ENCODE data around the gene ZAP70. TPM values are rescaled to one million over a fixed set of nuclear protein-coding genes. Genes with fewer than 3 reads are reported as not detected.
A peak's percentile ranks its signal among the peaks of the same experiment; 100 is the strongest.

The ZAP70 gene
- polyA plus RNA-seq, 2 of the 4 experiments (the other 2 are of a cell fraction) = 0.10 TPM; not detected in 1

DNA sequence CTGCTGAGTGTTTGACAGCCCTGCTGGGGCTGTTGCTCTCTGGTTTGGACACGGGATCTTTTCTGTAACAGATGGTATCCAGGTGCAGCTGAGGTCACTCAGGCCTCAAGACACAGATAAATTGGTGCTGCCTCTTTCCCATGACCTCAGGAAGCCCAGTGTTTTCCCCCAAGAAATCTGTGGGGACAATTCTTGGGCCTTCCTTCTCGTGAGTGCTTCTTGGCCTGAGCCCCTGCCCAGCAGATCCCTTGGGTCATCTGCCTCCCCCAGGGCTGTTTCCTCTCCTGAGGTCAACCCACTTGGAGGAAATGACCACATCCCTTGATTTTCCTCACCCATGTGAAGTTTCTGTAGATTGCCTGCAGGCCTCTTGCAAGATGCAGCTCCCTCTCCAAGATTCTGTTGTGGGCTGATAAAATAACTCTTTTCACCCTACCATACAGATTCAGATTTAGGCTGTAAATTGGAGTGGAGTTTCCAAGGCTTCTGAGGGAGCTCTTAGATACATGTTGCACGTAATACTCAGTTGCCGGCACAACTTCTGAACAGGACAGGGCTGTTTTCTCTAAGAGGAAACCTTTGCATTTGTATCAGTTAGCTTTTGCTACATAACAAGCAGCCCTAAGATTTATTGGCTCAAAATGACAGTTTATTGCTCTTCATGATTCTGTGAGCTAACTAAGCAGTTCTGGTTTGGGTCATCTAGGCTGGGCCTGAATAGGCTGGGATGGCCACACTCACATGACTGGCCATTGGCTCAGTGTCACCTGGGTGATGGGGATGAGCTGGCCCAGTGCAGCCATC lies 13.1 kb downstream of the ZAP70 start:
- peaks cover 3% of the 10 kb centered on the region; the same call in 1 of the 3 replicates for H3K4me1 ChIP-seq
- H3K4me2 ChIP-seq = no peak overlapping the region
- H3K27ac ChIP-seq = no peak overlapping the region
- ATAC-seq = no peak
- ChIA-PET POLR2A (no interaction called here), CTCF (interaction anchor here (1.5 to 4.2 kb wide), 2 partner anchors 14 to 17 kb away, joined by 3 to 26 read pairs; no protein-coding TSS in a partner anchor)
- no peak for FAIRE-seq
- H3K9me3 ChIP-seq = peaks cover 5% of the 10 kb centered on the region; the same call in 2 of the 3 replicates
- DNase-seq (ENCODE audit: low read depth in 1 of 2, low spot score in 1 of 2) = no peak
- WGBS (ENCODE audit: missing lambda C conversion rate) = 39% methylated on average over 4 of the region's 4 CpGs
- no peak overlapping the region for H3K4me3 ChIP-seq
- TF ChIP-seq PHF8 (IDR thresholded peaks at IDR 0.05; ENCODE audit: borderline replicate concordance, low read depth) (no peak), CBX8 (IDR thresholded peaks at IDR 0.05) (no peak)

DNA sequence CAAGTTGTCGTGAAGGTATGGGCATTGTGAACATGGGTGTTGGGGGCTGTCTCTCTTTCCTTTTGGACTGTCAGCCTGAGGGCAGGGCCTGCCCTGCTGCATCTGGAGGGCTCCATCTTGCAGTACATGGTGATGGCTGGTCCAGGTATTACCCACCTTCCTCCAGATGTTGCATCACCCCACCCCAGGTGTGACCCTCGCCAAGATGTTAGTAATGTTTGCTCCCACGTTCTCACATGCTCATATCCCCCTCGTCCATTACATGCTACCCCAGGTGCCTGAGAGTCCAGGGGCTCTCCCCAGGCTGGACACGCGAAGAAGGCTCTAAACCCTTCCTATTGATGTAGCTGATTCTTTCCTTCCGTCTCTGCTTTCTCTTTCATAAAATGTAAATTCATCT lies 13.9 kb downstream of the ZAP70 start:
- ATAC-seq (no peak), DNase-seq (ENCODE audit: low read depth in 1 of 2, low spot score in 1 of 2) (no peak), FAIRE-seq (no peak)
- no peak for TF ChIP-seq EHMT2 (IDR thresholded peaks at IDR 0.05; ENCODE audit: low read depth)
- no peak for TF ChIP-seq CHD2 (IDR thresholded peaks at IDR 0.05; ENCODE audit: low read length, partially characterized antibody)
- TF ChIP-seq SMC3 (IDR thresholded peaks at IDR 0.05) = no peak
- no peak for TF ChIP-seq MYC (IDR thresholded peaks at IDR 0.05; ENCODE audit: borderline replicate concordance, low read length)
- no peak for TF ChIP-seq RAD21 (conservative IDR thresholded peaks at IDR 0.05 in 1 of 2, IDR thresholded peaks at IDR 0.05 in 1 of 2)
- no peak for TF ChIP-seq NPAS2 (CRISPR knock-in tag; IDR thresholded peaks at IDR 0.05; ENCODE audit: borderline replicate concordance)
- CTCF ChIA-PET = interaction anchor here (0.9 to 1.3 kb wide), 3 partner anchors 14 to 29 kb away, joined by 3 to 5 read pairs (median 4); no protein-coding TSS in a partner anchor
- H3K4me2 ChIP-seq = no peak overlapping the region
- no peak overlapping the region for H3K4me3 ChIP-seq
- peaks cover 3% of the 10 kb centered on the region; the same call in 1 of the 3 replicates for H3K4me1 ChIP-seq
- no peak overlapping the region for H3K27ac ChIP-seq
- 62% methylated on average over 7 of the region's 7 CpGs for WGBS (ENCODE audit: missing lambda C conversion rate)
- peaks cover 5% of the 10 kb centered on the region; the same call in 2 of the 3 replicates for H3K9me3 ChIP-seq
- POLR2A ChIA-PET = no interaction called here

DNA sequence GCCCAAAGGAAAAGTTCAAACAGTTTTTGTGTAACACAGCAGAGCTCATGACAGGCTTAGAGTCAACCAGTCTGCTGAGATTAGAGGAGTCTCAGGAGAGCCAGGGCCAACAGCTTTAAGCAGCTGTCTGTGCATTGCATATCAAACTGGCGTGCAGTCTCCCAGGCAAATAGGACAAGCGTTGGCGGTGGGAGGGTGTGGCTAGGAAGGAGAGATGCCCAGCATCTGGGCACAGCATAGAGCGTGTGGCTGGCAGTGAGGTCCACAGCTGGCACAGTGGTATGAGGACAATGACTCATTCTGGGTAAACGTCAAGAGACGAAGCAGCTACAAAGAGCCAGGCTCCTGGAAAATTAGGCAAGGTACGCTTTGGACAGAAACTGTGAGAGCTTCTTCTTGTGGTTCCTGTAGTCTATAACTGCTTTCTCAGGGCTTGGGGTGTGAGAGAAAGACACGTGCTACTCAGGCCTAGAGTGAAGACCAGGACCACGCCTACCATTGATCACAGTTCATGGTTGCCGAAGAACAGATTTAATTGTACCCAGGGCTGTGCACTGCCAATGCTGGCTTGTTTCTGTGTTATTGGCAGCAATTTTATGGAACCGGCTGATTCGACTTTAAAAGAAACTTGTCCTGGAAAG lies 14.8 kb downstream of the ZAP70 start:
- 18% methylated on average over 12 of the region's 12 CpGs for WGBS (ENCODE audit: missing lambda C conversion rate)
- FAIRE-seq = no peak
- no peak overlapping the region for H3K4me3 ChIP-seq
- peaks cover 5% of the 10 kb centered on the region; the same call in 2 of the 3 replicates for H3K9me3 ChIP-seq
- no peak for DNase-seq (ENCODE audit: low read depth in 1 of 2, low spot score in 1 of 2)
- no peak for TF ChIP-seq CBX8 (IDR thresholded peaks at IDR 0.05)
- no peak for TF ChIP-seq HOXA7 (CRISPR knock-in tag; IDR thresholded peaks at IDR 0.05)
- TF ChIP-seq TFCP2L1 (CRISPR knock-in tag; IDR thresholded peaks at IDR 0.05) = no peak
- no peak for TF ChIP-seq TP53 (CRISPR knock-in tag; IDR thresholded peaks at IDR 0.05)
- TF ChIP-seq, protein P1, sequence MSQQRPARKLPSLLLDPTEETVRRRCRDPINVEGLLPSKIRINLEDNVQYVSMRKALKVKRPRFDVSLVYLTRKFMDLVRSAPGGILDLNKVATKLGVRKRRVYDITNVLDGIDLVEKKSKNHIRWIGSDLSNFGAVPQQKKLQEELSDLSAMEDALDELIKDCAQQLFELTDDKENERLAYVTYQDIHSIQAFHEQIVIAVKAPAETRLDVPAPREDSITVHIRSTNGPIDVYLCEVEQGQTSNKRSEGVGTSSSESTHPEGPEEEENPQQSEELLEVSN (IDR thresholded peaks at IDR 0.05; ENCODE audit: borderline replicate concordance, low read depth) = no peak
- no peak for TF ChIP-seq JUNB (IDR thresholded peaks at IDR 0.05)
- no peak for TF ChIP-seq KDM5A (IDR thresholded peaks at IDR 0.05)
- TF ChIP-seq SREBF2 (IDR thresholded peaks at IDR 0.05) = no peak
- TF ChIP-seq RNF2 (IDR thresholded peaks at IDR 0.05; ENCODE audit: borderline replicate concordance, low read depth) = no peak
- TF ChIP-seq ESRRA (IDR thresholded peaks at IDR 0.05; ENCODE audit: borderline replicate concordance, low read length) = no peak
- TF ChIP-seq FOXS1 (CRISPR knock-in tag; IDR thresholded peaks at IDR 0.05) = no peak
- TF ChIP-seq RCOR1 (IDR thresholded peaks at IDR 0.05; ENCODE audit: low read depth, low read length) = no peak
- H3K27ac ChIP-seq = no peak overlapping the region
- peak overlapping the region; percentile 13; the same call in 1 of the 3 replicates for H3K4me2 ChIP-seq
- peaks cover 3% of the 10 kb centered on the region; the same call in 1 of the 3 replicates for H3K4me1 ChIP-seq
- ChIA-PET POLR2A (no interaction called here), CTCF (interaction anchor here (0.9 to 1.6 kb wide), 5 partner anchors 12 to 42 kb away, joined by 3 to 6 read pairs (median 4); no protein-coding TSS in a partner anchor)
- peak; percentile 59 to 72; a peak in 4 of 6 replicates for ATAC-seq

Data from A549 (cell line).